Osteocyte (in vitro differentiated cells): Measurements from ENCODE around the gene TM2D1. TPM values are rescaled to one million over a fixed set of nuclear protein-coding genes. Genes with fewer than 3 reads are reported as not detected.
A peak's percentile ranks its signal among the peaks of the same experiment; 100 is the strongest.

Experiments used
- DNase-seq: peaks from one replicate; pipeline ENCODE4 v3.0.0; 2021; ENCODE audit warnings: mixed read lengths; ENCODE audit not compliant: unreplicated experiment; ENCODE audit errors: extremely low spot score
- H3K27ac Mint-ChIP-seq: one replicate; pipeline ENCODE4 v1.8.0; 2021; ENCODE audit warnings: mild to moderate bottlenecking, mixed read lengths; ENCODE audit not compliant: unreplicated experiment
- H3K27me3 Mint-ChIP-seq: one replicate; pipeline ENCODE4 v1.8.0; 2021; ENCODE audit warnings: mixed read lengths; ENCODE audit not compliant: unreplicated experiment
- H3K36me3 Mint-ChIP-seq: one replicate; pipeline ENCODE4 v1.8.0; 2021; ENCODE audit warnings: mixed read lengths; ENCODE audit not compliant: unreplicated experiment
- H3K4me1 Mint-ChIP-seq: one replicate; pipeline ENCODE4 v1.8.0; 2021; ENCODE audit warnings: mixed read lengths; ENCODE audit not compliant: unreplicated experiment
- H3K4me3 Mint-ChIP-seq: one replicate; pipeline ENCODE4 v1.8.0; 2021; ENCODE audit warnings: mild to moderate bottlenecking, moderate library complexity, mixed read lengths; ENCODE audit not compliant: unreplicated experiment
- H3K9me3 Mint-ChIP-seq: one replicate; pipeline ENCODE4 v1.8.0; 2021; ENCODE audit warnings: mixed read lengths; ENCODE audit not compliant: unreplicated experiment
- CTCF ChIP-seq: fragments of 200-600 bp; sonication (generic); IDR thresholded peaks from 2 replicates; pipeline ENCODE4 v1.5.0; 2021; ENCODE audit warnings: antibody characterized with exemption, mild to moderate bottlenecking, moderate library complexity
- total RNA-seq: library from RNA; stranded (reverse); gene quantifications from 2 replicates; pipeline ENCODE4 v1.2.1, GENCODE V29; 2021

TM2D1 gene
- total RNA-seq, 1 donor from 2014 or later = 56.9 TPM

- Mint-ChIP-seq H3K27me3 (no peaks in the 10 kb centered on the region), H3K36me3 (no peaks in the 10 kb centered on the region), H3K9me3 (no peaks in the 10 kb centered on the region), H3K4me1 (peaks cover 32% of the 10 kb centered on the region), H3K4me3 (peak overlapping the region; percentile 80), H3K27ac (peak overlapping the region; percentile 92)
- no peak for TF ChIP-seq CTCF
- no peak for DNase-seq
Measured at GRCh38 chr1:61743716-61744580, 19.0 kb upstream of the TM2D1 start.

GRCh38 chr1:61743431-61743705, 18.4 kb upstream of the TM2D1 start:
- DNase-seq = no peak
- Mint-ChIP-seq H3K4me3 (peak overlapping the region; percentile 80), H3K27me3 (no peaks in the 10 kb centered on the region), H3K4me1 (peaks cover 32% of the 10 kb centered on the region), H3K9me3 (no peaks in the 10 kb centered on the region), H3K27ac (peak overlapping the region; percentile 92), H3K36me3 (no peaks in the 10 kb centered on the region)
- no peak for TF ChIP-seq CTCF

GRCh38 chr1:61742620-61743430, 17.9 kb upstream of the TM2D1 start:
- no peaks in the 10 kb centered on the region for H3K9me3 Mint-ChIP-seq
- peaks cover 32% of the 10 kb centered on the region for H3K4me1 Mint-ChIP-seq
- DNase-seq = peak; percentile 86
- no peaks in the 10 kb centered on the region for H3K36me3 Mint-ChIP-seq
- peak overlapping the region; percentile 80 for H3K4me3 Mint-ChIP-seq
- no peaks in the 10 kb centered on the region for H3K27me3 Mint-ChIP-seq
- H3K27ac Mint-ChIP-seq = peak overlapping the region; percentile 92
- no peak for TF ChIP-seq CTCF

DNA sequence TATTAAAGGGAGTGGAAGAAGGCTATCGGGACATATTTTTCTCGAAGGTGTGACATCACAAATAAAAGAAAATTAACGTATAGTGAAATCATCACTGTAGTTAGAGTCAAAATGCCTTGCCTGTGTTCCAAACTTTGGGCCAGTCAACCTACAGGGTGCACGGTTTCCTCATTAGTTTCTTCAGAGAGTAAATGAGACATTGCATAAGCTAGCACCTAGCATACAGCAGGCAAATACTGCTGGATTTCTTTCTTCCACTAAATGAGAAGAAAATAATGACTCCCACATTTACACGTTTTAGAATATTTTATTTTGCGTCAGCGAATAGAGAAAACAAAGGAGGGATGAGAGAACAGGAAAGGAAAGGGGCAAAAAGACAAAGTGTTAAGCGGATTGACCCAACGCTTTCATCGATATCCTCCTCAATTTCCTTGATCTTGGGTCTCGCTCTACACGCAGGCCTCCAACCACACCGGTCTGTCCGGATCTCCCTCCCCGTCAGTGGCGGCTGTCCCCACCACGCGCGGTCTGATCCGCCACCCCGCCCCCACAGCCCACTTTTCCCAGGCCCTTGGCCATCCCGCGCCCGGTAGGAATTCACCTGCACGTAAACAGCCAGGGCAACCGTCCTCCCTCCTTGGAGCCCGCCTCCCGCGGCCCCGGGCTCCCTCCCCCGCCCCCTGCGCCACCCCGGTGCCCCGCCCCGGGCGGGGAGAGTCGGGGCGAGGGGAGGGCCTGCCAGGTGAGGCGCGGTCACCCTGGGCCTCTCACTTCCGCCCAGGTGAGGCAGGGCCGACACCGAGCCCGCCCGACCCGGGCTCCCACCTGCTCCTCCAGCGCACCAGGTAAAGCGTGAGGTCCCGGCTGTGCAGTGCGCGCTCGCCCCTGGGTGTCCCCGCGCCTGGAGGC, 17.0 kb upstream of the TM2D1 start, which contains the start of gene PATJ:
TSS of gene PATJ (plus strand) at position 770 of the 909 bp plus-strand sequence. CDS start 20,413 bp downstream, outside the sequence.
- H3K27me3 Mint-ChIP-seq = no peaks in the 10 kb centered on the region
- peak within 1 kb of the TSS; percentile 95 for H3K27ac Mint-ChIP-seq
- peak; percentile 85 for DNase-seq
- H3K9me3 Mint-ChIP-seq = no peaks in the 10 kb centered on the region
- H3K4me3 Mint-ChIP-seq = peak within 1 kb of the TSS; percentile 85
- no peak for TF ChIP-seq CTCF
- H3K36me3 Mint-ChIP-seq = no peaks in the 10 kb centered on the region
- H3K4me1 Mint-ChIP-seq = peaks cover 25% of the 10 kb centered on the region
